Keratinocyte (primary cell): ENCODE data around the gene ALOX12B. TPM values are rescaled to one million over a fixed set of nuclear protein-coding genes. Genes with fewer than 3 reads are reported as not detected.
A peak's percentile ranks its signal among the peaks of the same experiment; 100 is the strongest.

Experiments used
- DNase-seq: peaks from one replicate; pipeline ENCODE4 v3.0.0-alpha.2; 2011; ENCODE audit warnings: low read depth, missing footprints, low spot score
- FAIRE-seq: peaks from 2 replicates; lab custom pipeline; 2011; peaks lifted over from hg19 to GRCh38; lab: Jason Lieb, UNC
- H2AFZ ChIP-seq: 2 replicates; pipeline ENCODE4 v1.6.0; 2012; ENCODE audit warnings: low read length, control low read depth, inconsistent platforms; ENCODE audit not compliant: control insufficient read depth
- H3K27ac ChIP-seq: 2 replicates; pipeline ENCODE4 v1.5.1; 2011; ENCODE audit warnings: low read length; ENCODE audit not compliant: control insufficient read depth, insufficient read depth
- H3K27me3 ChIP-seq: 3 replicates; pipeline ENCODE4 v1.6.0; 2011; ENCODE audit warnings: low read length; ENCODE audit not compliant: control insufficient read depth, insufficient read depth; ENCODE audit errors: extremely low read depth
- H3K36me3 ChIP-seq, 2 experiments: 2 replicates in 1 of 2; 3 replicates in 1 of 2; pipeline ENCODE4 v1.5.1; 2011; ENCODE audit warnings: low read length in 2 of 2, mild to moderate bottlenecking in 1 of 2; ENCODE audit not compliant: control insufficient read depth in 2 of 2, insufficient read depth in 2 of 2; ENCODE audit errors: extremely low read depth in 1 of 2
- H3K4me1 ChIP-seq: 3 replicates; pipeline ENCODE4 v1.5.1; 2011; ENCODE audit warnings: low read length; ENCODE audit not compliant: control insufficient read depth, insufficient read depth; ENCODE audit errors: extremely low read depth
- H3K4me2 ChIP-seq: 3 replicates; pipeline ENCODE4 v1.6.0; 2011; ENCODE audit warnings: low read depth, low read length; ENCODE audit not compliant: control insufficient read depth, insufficient read depth; ENCODE audit errors: extremely low read depth
- H3K4me3 ChIP-seq, 3 experiments: fragments of 200-600 bp in 1 of 3; sonication (generic) in 1 of 3; 2 replicates in 2 of 3; 3 replicates in 1 of 3; pipeline ENCODE4 v1.5.1; 2011 to 2016; ENCODE audit warnings: low read length in 3 of 3, mild to moderate bottlenecking in 3 of 3, control low read depth in 2 of 3, inconsistent platforms in 1 of 3, low read depth in 1 of 3, mixed read lengths in 1 of 3, mixed run types in 1 of 3, moderate library complexity in 1 of 3; ENCODE audit not compliant: control insufficient read depth in 2 of 3, insufficient read depth in 2 of 3; ENCODE audit errors: extremely low read depth in 1 of 3
- H3K79me2 ChIP-seq: 2 replicates; pipeline ENCODE4 v1.6.0; 2012; ENCODE audit warnings: low read length; ENCODE audit not compliant: control insufficient read depth, insufficient read depth
- H3K9ac ChIP-seq: 3 replicates; pipeline ENCODE4 v1.6.0; 2011; ENCODE audit warnings: low read length; ENCODE audit not compliant: control insufficient read depth, insufficient read depth; ENCODE audit errors: extremely low read depth
- H3K9me1 ChIP-seq: 3 replicates; pipeline ENCODE4 v1.6.0; 2011; ENCODE audit warnings: low read length; ENCODE audit not compliant: control insufficient read depth, insufficient read depth; ENCODE audit errors: extremely low read depth
- H3K9me3 ChIP-seq: 2 replicates; pipeline ENCODE4 v1.5.1; 2012; ENCODE audit warnings: low read depth, low read length; ENCODE audit not compliant: control insufficient read depth
- H4K20me1 ChIP-seq: 3 replicates; pipeline ENCODE4 v1.6.0; 2011; ENCODE audit warnings: low read length; ENCODE audit not compliant: control insufficient read depth, insufficient read depth; ENCODE audit errors: extremely low read depth
- EZH2 ChIP-seq: IDR thresholded peaks from one replicate; pipeline ENCODE4 v1.6.1; 2012; ENCODE audit warnings: inconsistent platforms, mild to moderate bottlenecking, low read length, moderate library complexity
- dilution Hi-C: fragments of 300-500 bp; cut with MboI; formaldehyde crosslinking; loops from one replicate; pipeline ENCODE4 v1.7.0; 2020; ENCODE audit warnings: low sequenced_read_pairs; ENCODE audit not compliant: extremely low pct_ligation_motif_present
- polyA plus RNA-seq, 5 experiments: library from polyadenylated mRNA; depleted of rRNA in 3 of 5; stranded (reverse) in 3 of 5; stranded (forward) in 1 of 5; unstranded in 1 of 5; fragments of >200 nt; gene quantifications; 1 replicate in 1 of 5; 2 replicates in 3 of 5; 3 replicates in 1 of 5; pipeline versions ENCODE4 v1.2.1 to v1.2.3, GENCODE V29; 2011 to 2012; ENCODE audit warnings: missing spikeins in 2 of 5, low read depth in 1 of 5, low replicate concordance in 1 of 5
- TF ChIP-seq, protein P1 (sequence below), 3 experiments: IDR thresholded peaks in 1 of 3; conservative IDR thresholded peaks in 1 of 3; optimal IDR thresholded peaks in 1 of 3; 2 replicates in 2 of 3; 3 replicates in 1 of 3; pipeline versions ENCODE3 to v1.5.1; 2011; ENCODE audit warnings: low read length in 3 of 3, mild to moderate bottlenecking in 3 of 3, moderate library complexity in 2 of 3, control low read depth in 1 of 3, inconsistent platforms in 1 of 3; ENCODE audit not compliant: insufficient read depth in 2 of 3; ENCODE audit errors: extremely low read depth in 1 of 3

The ALOX12B gene
- polyA plus RNA-seq, 1 donor (not counting 4 experiments of a cell fraction or from before 2014, with no cell fraction given): 0.47 TPM

DNA sequence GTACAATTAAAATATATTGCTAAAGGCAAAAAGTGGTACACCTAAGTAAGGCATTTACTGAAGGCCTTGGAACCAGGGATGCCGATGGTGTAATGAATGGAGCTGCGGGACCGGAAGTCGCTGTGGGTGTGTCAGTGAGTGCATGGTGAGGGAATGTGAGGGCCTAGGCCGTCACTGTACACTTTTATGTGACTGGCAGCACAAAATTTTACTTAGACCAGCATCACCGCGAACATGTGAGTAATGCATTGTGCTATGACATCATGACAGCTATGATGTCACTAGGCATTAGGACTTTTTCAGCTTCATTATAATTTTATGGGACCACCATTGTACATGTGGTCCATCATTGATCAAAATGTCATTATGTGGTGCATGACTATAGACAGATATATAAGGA lies 33.9 kb downstream of the ALOX12B start:
- dilution Hi-C loops: no loop called here
- no peak for TF ChIP-seq EZH2
- TF ChIP-seq, protein P1, sequence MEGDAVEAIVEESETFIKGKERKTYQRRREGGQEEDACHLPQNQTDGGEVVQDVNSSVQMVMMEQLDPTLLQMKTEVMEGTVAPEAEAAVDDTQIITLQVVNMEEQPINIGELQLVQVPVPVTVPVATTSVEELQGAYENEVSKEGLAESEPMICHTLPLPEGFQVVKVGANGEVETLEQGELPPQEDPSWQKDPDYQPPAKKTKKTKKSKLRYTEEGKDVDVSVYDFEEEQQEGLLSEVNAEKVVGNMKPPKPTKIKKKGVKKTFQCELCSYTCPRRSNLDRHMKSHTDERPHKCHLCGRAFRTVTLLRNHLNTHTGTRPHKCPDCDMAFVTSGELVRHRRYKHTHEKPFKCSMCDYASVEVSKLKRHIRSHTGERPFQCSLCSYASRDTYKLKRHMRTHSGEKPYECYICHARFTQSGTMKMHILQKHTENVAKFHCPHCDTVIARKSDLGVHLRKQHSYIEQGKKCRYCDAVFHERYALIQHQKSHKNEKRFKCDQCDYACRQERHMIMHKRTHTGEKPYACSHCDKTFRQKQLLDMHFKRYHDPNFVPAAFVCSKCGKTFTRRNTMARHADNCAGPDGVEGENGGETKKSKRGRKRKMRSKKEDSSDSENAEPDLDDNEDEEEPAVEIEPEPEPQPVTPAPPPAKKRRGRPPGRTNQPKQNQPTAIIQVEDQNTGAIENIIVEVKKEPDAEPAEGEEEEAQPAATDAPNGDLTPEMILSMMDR (optimal IDR thresholded peaks at IDR 0.05 in 1 of 3, IDR thresholded peaks at IDR 0.05 in 1 of 3, conservative IDR thresholded peaks at IDR 0.05 in 1 of 3; ENCODE audit: extremely low read depth in 1 of 3, insufficient read depth in 2 of 3, low read length in 3 of 3): no peak
- H3K9me1 ChIP-seq: no peaks in the 10 kb centered on the region
- no peak overlapping the region for H2AFZ ChIP-seq
- FAIRE-seq (peak; percentile 61), DNase-seq (peak; percentile 21)
- no peaks in the 10 kb centered on the region for H3K27me3 ChIP-seq
- H3K9ac ChIP-seq: no peak overlapping the region
- no peaks in the 10 kb centered on the region for H3K36me3 ChIP-seq
- H3K4me3 ChIP-seq: no peak overlapping the region
- no peaks in the 10 kb centered on the region for H3K79me2 ChIP-seq
- no peak overlapping the region for H3K27ac ChIP-seq
- H3K4me1 ChIP-seq: peaks cover 20% of the 10 kb centered on the region
- H3K4me2 ChIP-seq: no peak overlapping the region
- H4K20me1 ChIP-seq: no peaks in the 10 kb centered on the region
- no peaks in the 10 kb centered on the region for H3K9me3 ChIP-seq

- FAIRE-seq (no peak), DNase-seq (no peak)
- Histone ChIP-seq H3K4me1 (peaks cover 13% of the 10 kb centered on the region), H3K27ac (no peak overlapping the region), H4K20me1 (no peaks in the 10 kb centered on the region), H3K9me3 (no peaks in the 10 kb centered on the region), H3K4me2 (no peak overlapping the region), H3K9ac (no peak overlapping the region), H3K9me1 (no peaks in the 10 kb centered on the region), H3K27me3 (no peaks in the 10 kb centered on the region), H3K36me3 (peaks cover 0 to under 1% of the 10 kb centered on the region in 2 experiments), H3K4me3 (no peak overlapping the region), H2AFZ (no peak overlapping the region), H3K79me2 (no peaks in the 10 kb centered on the region)
- TF ChIP-seq EZH2: no peak
- dilution Hi-C loops: no loop called here
Observed at GRCh38 chr17:8052256-8053252, 35.0 kb downstream of the ALOX12B start.
